Prostate gland (tissue), 2 donors: ENCODE data around the gene OLFM3.

Source experiments
- CTCF ChIP-seq, 4 experiments: fragments of 200-600 bp in 2 of 4; fragments of 450-650 bp in 2 of 4; sonication (generic) in 2 of 4; IDR thresholded peaks; 1 replicate in 3 of 4; 2 replicates in 1 of 4; pipeline ENCODE4 v1.5.1; 2016 to 2019; ENCODE audit warnings: antibody characterized with exemption in 4 of 4, mild to moderate bottlenecking in 2 of 4, moderate library complexity in 2 of 4
- POLR2A ChIP-seq: fragments of 450-650 bp; IDR thresholded peaks from one replicate; pipeline ENCODE4 v1.6.1; 2016; ENCODE audit warnings: antibody characterized with exemption, mild to moderate bottlenecking

GRCh38 chr1:101875891-101876290 lies 120.8 kb downstream of the OLFM3 start:
- TF ChIP-seq CTCF (IDR thresholded peaks at IDR 0.05) (no peak), POLR2A (no peak)
